HG03097 (cell line): Measurements from ENCODE around the gene SLBP.

Experiments used
- ATAC-seq: cut with Tn5 transposase; IDR thresholded peaks from one replicate; pipeline ENCODE4 v1.9.1; 2021; ENCODE audit not compliant: unreplicated experiment, low FRiP score

Gene SLBP

DNA sequence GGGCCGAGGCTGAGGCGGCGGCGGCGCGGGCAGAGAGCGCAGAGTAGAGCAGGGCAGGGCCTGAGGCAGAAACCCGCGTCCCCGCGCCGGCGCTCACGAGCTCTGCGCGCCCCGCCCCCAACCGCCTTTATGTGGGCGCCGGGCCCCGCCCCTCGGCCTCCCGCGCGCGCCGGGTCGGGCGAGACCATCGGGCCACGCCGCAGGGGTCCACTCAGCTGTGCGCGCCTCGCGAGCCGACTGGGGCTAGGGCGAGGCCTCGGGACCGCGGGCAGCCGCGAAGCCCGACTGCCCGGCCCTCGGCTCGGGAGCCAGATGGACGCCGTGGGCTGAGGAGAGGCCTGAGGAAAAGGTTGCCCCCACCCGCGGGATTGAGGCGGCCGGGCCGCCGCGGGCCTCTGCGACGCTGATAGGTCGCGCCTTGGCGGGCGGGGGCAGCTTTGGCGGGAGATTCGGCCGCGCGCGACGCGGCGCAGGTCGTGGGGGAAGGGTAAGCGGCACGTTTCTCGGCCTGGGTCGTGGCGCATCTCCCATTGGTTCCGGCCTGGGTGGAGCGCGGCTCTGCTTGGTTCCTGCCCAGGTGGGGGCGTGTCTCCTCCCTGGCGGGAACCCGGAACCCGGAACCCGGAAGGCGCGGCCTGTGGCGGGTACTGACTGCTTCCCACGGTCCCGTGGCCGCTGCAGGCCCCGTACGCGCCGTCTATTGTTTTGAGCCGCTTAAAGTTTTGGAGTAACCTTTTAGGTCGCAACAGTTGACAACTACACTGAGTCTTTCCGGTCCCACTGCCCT, at the start of gene SLBP:
Gene SLBP, minus strand, starts transcription at position 104 of the 787 bp plus-strand sequence. CDS start 131 bp downstream, outside the sequence.
- ATAC-seq: peak; percentile 62

- ATAC-seq: no peak
Measured at GRCh38 chr4:1761130-1761689, 49.1 kb upstream of the SLBP start.

DNA sequence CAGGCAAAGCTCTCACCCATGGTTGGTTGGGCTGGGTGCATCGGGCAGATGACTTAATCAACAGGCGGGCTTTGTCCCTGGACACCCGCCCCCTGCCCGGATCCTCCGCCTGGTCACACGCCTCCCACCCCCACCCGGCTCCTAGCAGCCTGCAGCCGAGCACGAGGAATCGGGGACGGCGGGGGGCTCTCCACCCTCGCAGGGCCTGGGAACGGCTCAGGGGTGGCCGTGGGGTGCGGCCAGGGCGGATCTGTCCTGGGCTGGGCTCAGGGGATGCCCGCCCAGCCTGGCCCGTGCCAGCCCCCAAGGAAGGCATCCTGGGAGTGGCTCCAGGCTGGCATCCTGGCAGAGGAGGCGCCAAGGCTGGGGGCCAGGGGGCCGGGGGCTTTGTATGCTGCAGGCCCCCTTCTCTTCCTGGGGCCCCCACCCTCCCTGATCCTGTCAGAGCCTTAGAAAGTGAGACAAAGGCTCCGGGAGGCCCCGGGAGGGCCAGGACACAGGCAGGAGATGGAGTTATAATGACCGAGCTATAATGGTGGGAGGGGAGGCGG, 48.5 kb upstream of the SLBP start:
- no peak for ATAC-seq

DNA sequence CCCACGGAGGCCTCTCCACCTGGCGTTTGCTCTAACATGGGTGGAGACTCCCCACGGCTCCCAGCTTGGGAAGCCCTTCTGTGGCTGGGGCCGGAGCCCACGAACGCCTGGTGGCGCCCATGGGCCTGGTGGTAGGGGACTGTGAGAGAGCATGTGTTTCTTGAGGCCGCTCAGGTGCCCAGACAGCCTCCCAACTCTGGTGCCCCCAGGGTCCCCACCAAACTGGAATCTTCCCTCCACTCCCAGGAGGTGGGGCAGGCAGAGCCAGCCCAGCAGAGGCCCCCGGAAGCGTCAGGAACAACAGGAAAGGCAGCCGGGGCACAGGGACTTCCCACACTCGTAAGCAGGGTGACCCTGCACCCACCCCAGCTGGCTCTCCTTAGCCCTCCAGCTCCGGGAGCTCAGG, 47.7 kb upstream of the SLBP start:
- ATAC-seq: no peak

DNA sequence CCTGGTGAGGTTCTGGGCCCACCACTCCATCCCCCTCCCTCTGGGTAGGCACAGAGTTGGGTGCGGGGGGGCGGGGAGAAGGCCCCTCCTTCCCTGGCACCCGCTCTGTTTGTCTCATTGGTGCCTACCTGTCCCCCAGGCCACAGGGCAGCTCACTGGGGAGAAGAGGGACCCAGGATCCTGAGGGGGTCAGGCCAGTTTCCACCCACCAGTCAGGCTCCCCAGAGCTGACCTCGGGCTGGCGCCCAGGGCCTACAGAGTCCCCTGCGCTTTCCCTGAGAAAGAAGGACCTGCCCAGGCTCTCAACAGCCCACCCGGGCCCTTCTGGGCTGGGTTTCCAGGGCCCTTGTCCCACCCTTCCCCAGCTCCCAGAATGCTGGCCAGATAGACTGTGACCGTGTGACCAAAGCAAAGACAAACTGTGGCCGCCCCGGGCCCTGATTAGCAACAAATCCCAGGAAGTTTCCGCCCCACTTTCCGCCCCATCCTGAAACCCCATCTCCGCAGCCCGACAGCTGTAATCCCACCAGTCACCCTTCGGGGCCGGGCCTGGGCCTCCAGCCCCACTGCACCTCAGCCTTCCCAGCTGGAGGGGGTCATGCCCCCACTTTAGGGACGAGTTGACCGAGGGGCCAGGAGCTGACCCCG, 47.2 kb upstream of the SLBP start:
- no peak for ATAC-seq

GRCh38 chr4:1758306-1759121, 46.4 kb upstream of the SLBP start:
- no peak for ATAC-seq

- no peak for ATAC-seq
Measured at GRCh38 chr4:1757836-1758235, 45.7 kb upstream of the SLBP start.

- ATAC-seq: no peak
Measured at GRCh38 chr4:1756893-1757779, 45.0 kb upstream of the SLBP start.

- ATAC-seq: no peak
Measured at GRCh38 chr4:1756079-1756478, 44.0 kb upstream of the SLBP start.

DNA sequence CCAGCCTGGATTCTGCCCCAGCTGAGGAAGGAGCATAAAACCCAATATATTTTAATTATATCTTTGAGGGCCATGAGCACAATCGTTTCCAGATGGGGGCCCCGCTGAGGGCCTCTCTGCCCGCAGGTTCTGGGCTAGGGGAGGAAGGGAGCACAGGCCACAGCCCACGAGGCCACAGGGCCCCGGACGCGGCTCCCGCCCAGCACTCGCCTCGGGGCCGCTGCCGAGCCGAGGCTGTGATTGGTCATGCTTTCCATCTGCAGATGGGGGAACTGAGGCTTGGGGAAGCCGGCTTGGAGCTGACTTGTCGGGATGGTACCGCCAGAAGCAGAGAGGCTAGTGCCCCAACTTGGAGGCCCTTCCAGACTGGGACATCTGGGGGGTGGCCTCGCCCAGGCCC, 43.2 kb upstream of the SLBP start:
- no peak for ATAC-seq

- ATAC-seq: no peak
Measured at GRCh38 chr4:1754336-1754735, 42.2 kb upstream of the SLBP start.

- no peak for ATAC-seq
Measured at GRCh38 chr4:1753697-1754311, 41.7 kb upstream of the SLBP start.

DNA sequence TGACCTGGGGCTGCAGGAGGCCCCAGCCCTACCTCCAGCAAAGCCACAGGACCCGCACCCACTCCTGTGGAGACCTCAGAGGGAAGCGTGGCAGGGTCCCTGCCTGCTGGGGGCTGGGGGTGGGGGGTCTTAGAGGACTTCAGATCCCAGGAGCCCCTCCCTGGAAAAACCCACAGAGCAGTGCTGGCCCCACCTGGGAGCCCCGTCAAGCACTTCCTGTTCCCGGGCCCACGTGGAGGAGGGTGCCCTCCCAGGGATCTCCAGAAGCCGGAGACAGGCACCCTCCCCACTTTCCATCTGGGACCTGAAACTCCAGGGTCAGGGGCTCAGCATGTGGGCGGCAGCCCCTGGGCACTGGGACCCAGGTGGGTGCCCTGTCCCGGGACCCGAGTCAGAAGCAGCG, 41.2 kb upstream of the SLBP start:
- no peak for ATAC-seq

DNA sequence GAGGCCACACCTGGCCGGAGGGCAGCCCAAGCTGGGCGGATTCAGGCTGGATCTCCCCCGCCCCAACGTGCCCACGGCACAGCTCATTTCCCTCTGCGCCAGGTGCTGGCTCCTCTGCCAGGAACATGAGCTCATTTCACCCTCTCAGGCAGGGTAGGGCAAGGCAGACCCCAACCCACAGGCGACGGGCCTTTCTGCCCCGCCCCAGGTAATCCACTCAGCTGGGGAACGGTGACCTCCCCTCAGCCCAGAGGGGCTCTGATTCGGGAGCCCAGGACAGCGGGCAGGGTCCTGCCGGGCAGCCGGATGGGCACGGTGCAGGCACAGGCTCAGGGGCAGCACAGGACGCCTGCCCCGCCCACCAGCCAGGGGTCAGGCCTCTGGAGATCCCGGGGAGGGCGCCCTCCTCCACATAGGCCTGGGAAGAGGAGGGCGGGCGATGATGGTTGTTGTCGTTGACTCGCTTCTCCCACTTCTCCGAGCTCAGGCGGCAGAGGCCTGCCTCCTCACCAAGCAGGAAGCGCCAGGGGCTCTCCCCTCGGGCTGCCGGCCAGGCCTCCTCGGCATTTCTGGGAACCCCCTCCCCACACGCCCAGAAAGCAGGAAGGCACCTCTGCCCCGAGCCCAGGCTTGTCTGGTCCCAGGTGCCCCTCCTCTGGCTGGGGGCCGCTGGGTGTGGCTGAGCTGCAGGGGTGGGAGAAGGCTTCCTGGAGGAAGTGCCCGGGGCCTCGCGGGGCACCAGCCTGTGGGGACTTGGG, 40.3 kb upstream of the SLBP start:
- ATAC-seq: no peak

DNA sequence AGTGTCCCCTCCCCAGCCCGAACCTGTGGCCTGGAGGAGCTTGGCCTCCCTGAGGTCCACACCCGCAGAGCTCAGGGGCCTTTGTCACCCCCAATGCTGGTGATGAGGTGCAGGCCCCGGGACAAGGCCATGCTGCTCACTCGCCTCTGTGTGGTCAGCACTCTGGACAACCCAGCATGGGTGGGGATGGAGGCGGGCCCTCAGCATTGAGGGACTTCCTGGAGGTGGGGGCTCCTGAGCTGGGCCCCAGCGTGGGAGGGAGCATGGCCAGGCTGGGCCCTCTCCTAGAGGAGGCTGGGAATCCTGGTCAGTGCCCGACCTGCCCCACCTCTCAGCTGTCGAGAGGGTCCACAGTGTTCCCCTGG, 39.8 kb upstream of the SLBP start:
- ATAC-seq: no peak

DNA sequence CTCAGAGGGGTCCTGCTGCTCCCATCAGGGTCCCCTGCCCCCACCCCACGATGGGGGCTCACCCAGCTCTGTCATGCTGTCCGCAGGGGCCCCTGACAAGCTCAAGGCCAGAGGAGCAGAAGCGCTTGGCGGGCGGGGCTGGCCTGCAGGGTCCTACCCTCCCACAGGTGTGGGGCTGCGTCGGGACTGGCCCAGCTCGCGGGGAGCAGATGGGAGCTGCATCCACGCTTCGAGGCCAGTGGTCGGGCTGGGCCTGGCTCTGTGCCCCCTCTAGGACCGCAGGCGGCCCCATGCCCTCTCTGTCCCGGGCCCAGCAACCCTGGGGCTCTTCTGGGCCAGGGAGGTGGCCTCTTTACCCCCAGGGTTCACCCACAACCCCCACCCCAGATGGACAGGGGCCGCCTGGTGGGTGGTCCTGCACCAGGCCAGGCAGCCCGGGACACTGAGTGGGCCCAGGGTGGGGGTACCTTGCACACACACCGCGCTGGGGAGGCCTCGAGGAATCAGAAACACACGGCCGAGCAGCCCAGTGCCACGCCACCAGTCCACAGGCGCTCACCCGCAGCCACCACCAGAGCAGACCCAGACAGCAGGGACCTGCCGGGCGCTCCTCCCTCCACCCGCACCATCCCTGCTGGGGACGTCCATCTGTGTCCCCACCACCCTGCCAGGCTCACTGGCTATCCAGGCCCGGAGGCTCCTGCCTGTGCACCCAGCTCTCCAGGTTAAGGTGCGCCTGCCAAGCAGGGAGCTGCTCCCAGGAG, 39.2 kb upstream of the SLBP start:
- ATAC-seq: no peak

GRCh38 chr4:1750381-1751154, 38.4 kb upstream of the SLBP start:
- no peak for ATAC-seq
